HepG2 (cell line): ENCODE data around the gene CSTPP1. TPM values are rescaled to one million over a fixed set of nuclear protein-coding genes. Genes with fewer than 3 reads are reported as not detected.

Experiments
- ATAC-seq: fragments of 200-7000 bp; cut with Tn5 transposase; 3 replicates; pipeline ENCODE4 v1.9.1; 2020; ENCODE audit warnings: mild to moderate bottlenecking, moderate library complexity
- BruUV-seq: library from RNA; stranded (reverse); fragments of 400-500 nt; replicated peaks from 2 replicates; lab custom pipeline; 2021; lab: Mats Ljungman, UMichigan
- CTCF ChIA-PET: fragments of 300-600 bp; formaldehyde crosslinking; extraction: SDS; loops from one replicate; lab custom pipeline; 2021; ENCODE audit warnings: low total read pairs, inconsistent platforms, low intra/inter-chr PET ratio; lab: Yijun Ruan, JAX
- POLR2A ChIA-PET: fragments of 350-600 bp; sonication (Branson Sonifier 250); formaldehyde crosslinking; loops from one replicate; lab custom pipeline; 2020; ENCODE audit warnings: antibody characterized with exemption, inconsistent platforms; lab: Yijun Ruan, JAX
- DNase-seq: peaks from one replicate; pipeline ENCODE4 v3.0.0-alpha.2; 2015; ENCODE audit warnings: low spot score
- FAIRE-seq: peaks from 3 replicates; lab custom pipeline; 2011; peaks lifted over from hg19 to GRCh38; lab: Jason Lieb, UNC
- H2AFZ ChIP-seq: one replicate; pipeline ENCODE4 v1.6.1; 2011; ENCODE audit warnings: low read length, inconsistent platforms
- H3K27ac ChIP-seq: fragments of 300-600 bp; 3 replicates; pipeline ENCODE4 v1.8.0; 2011; ENCODE audit warnings: mixed run types, mild to moderate bottlenecking, mixed read lengths, low read length, inconsistent platforms; ENCODE audit not compliant: insufficient read depth; ENCODE audit errors: extremely low read length
- H3K27me3 ChIP-seq, 2 experiments: fragments of 200-600 bp in 1 of 2; 2 replicates in 1 of 2; 3 replicates in 1 of 2; pipeline versions ENCODE4 v1.6.0 to v1.8.0; 2011; ENCODE audit warnings: low read length in 2 of 2, mild to moderate bottlenecking in 2 of 2, moderate library complexity in 2 of 2, inconsistent platforms in 1 of 2; ENCODE audit not compliant: insufficient read depth in 2 of 2, control insufficient read depth in 1 of 2
- H3K36me3 ChIP-seq, 2 experiments: fragments of 200-600 bp in 1 of 2; replicated peaks in 1 of 2; 2 replicates in 1 of 2; 3 replicates in 1 of 2; pipeline versions ENCODE4 v1.5.1 to v1.8.0; 2011; ENCODE audit warnings: low read length in 2 of 2, inconsistent platforms in 1 of 2; ENCODE audit not compliant: insufficient read depth in 2 of 2, control insufficient read depth in 1 of 2
- H3K4me1 ChIP-seq: 2 replicates; pipeline ENCODE4 v1.5.1; 2012; ENCODE audit warnings: low read length, inconsistent platforms; ENCODE audit not compliant: insufficient read depth
- H3K4me2 ChIP-seq: 2 replicates; pipeline ENCODE4 v1.6.0; 2011; ENCODE audit warnings: low read depth, low read length, inconsistent platforms
- H3K4me3 ChIP-seq, 3 experiments: fragments of 200-600 bp in 1 of 3; sonication (generic), shearing (Covaris generic) in 1 of 3; replicated peaks in 1 of 3; 2 replicates each; pipeline ENCODE4 v1.5.1; 2011 to 2016; ENCODE audit warnings: low read length in 3 of 3, inconsistent platforms in 2 of 3, low read depth in 2 of 3, mild to moderate bottlenecking in 2 of 3, control low read depth in 1 of 3, mixed read lengths in 1 of 3; ENCODE audit not compliant: insufficient read depth in 1 of 3
- H3K79me2 ChIP-seq: one replicate; pipeline ENCODE4 v1.6.1; 2011; ENCODE audit warnings: low read length, inconsistent platforms; ENCODE audit not compliant: insufficient read depth
- H3K9ac ChIP-seq: 2 replicates; pipeline ENCODE4 v1.6.0; 2011; ENCODE audit warnings: mild to moderate bottlenecking, low read depth, low read length, inconsistent platforms; ENCODE audit not compliant: insufficient read depth
- H3K9me3 ChIP-seq: 2 replicates; pipeline ENCODE4 v1.5.1; 2012; ENCODE audit warnings: mild to moderate bottlenecking, low read length
- H4K20me1 ChIP-seq: 2 replicates; pipeline ENCODE4 v1.6.0; 2011; ENCODE audit warnings: inconsistent platforms, mild to moderate bottlenecking, low read length, moderate library complexity; ENCODE audit not compliant: insufficient read depth
- EED ChIP-seq: sonication (generic); formaldehyde crosslinking; IDR thresholded peaks from 2 replicates; pipeline ENCODE4 v1.5.0; 2020; ENCODE audit warnings: mild to moderate bottlenecking, missing genetic modification reagents
- FLYWCH1 ChIP-seq: sonication (generic); formaldehyde crosslinking; IDR thresholded peaks from 2 replicates; pipeline ENCODE4 v1.8.1; 2023; ENCODE audit warnings: mild to moderate bottlenecking, missing genetic modification reagents
- FOXP1 ChIP-seq, 2 experiments: fragments of 450-650 bp in 1 of 2; IDR thresholded peaks; 2 replicates each; pipeline ENCODE4 v1.6.1; 2017 to 2018; ENCODE audit warnings: antibody characterized with exemption in 1 of 2
- HBP1 ChIP-seq: IDR thresholded peaks from 2 replicates; pipeline ENCODE4 v1.6.1; 2016; ENCODE audit warnings: low read depth, control low read depth
- HIVEP1 ChIP-seq: sonication (generic); formaldehyde crosslinking; IDR thresholded peaks from 2 replicates; pipeline ENCODE4 v1.4.0; 2020; ENCODE audit warnings: mild to moderate bottlenecking, missing genetic modification reagents
- KDM6A ChIP-seq: IDR thresholded peaks from 2 replicates; pipeline ENCODE4 v1.6.1; 2016; ENCODE audit warnings: low read depth
- MIXL1 ChIP-seq: IDR thresholded peaks from 2 replicates; pipeline ENCODE4 v1.6.1; 2016
- NFATC3 ChIP-seq: sonication (generic); formaldehyde crosslinking; IDR thresholded peaks from 2 replicates; pipeline ENCODE4 v1.5.1; 2020; ENCODE audit warnings: mild to moderate bottlenecking, missing genetic modification reagents
- NR3C1 ChIP-seq: sonication (generic); formaldehyde crosslinking; IDR thresholded peaks from 2 replicates; pipeline ENCODE4 v1.4.0; 2020; ENCODE audit warnings: missing genetic modification reagents
- SALL2 ChIP-seq: sonication (generic); formaldehyde crosslinking; IDR thresholded peaks from 2 replicates; pipeline ENCODE4 v1.8.1; 2023; ENCODE audit warnings: mild to moderate bottlenecking, missing genetic modification reagents, inconsistent platforms
- SP4 ChIP-seq: sonication (generic); formaldehyde crosslinking; IDR thresholded peaks from 2 replicates; pipeline ENCODE4 v1.8.1; 2023; ENCODE audit warnings: mild to moderate bottlenecking, missing genetic modification reagents
- TEAD3 ChIP-seq: optimal IDR thresholded peaks from 2 replicates; pipeline ENCODE3; 2016; ENCODE audit warnings: borderline replicate concordance
- TEF ChIP-seq: sonication (generic); formaldehyde crosslinking; IDR thresholded peaks from 2 replicates; pipeline ENCODE4 v1.5.0; 2020; ENCODE audit warnings: missing genetic modification reagents
- ZBTB7B ChIP-seq: sonication (generic); formaldehyde crosslinking; IDR thresholded peaks from 2 replicates; pipeline ENCODE4 v1.4.0; 2020; ENCODE audit warnings: missing genetic modification reagents
- ZEB1 ChIP-seq: IDR thresholded peaks from 2 replicates; pipeline ENCODE4 v1.6.1; 2012; ENCODE audit warnings: mild to moderate bottlenecking, low read depth, inconsistent platforms; ENCODE audit not compliant: insufficient replicate concordance
- ZNF383 ChIP-seq: sonication (generic); formaldehyde crosslinking; IDR thresholded peaks from 2 replicates; pipeline ENCODE4 v1.4.0; 2020; ENCODE audit warnings: missing genetic modification reagents, mild to moderate bottlenecking, borderline replicate concordance
- ZNF432 ChIP-seq: sonication (generic); formaldehyde crosslinking; IDR thresholded peaks from 2 replicates; pipeline ENCODE4 v1.5.0; 2020; ENCODE audit warnings: missing genetic modification reagents, mild to moderate bottlenecking, borderline replicate concordance
- ZNF580 ChIP-seq: IDR thresholded peaks from 2 replicates; pipeline ENCODE4 v1.6.1; 2016; ENCODE audit warnings: low read depth, borderline replicate concordance
- WGBS: methylation state at CpG from one replicate; pipeline ENCODE4 v1.1.6; 2017; ENCODE audit warnings: low lambda C conversion rate; 5-methylcytosine and 5-hydroxymethylcytosine counted together
- in situ Hi-C: cut with HindIII; loops from 2 replicates; pipeline ENCODE4 v1.10.0; 2017; ENCODE audit warnings: low pct_unique_long_range_greater_than_20kb; ENCODE audit not compliant: extremely low pct_ligation_motif_present
- intact Hi-C: fragments of 100-400 bp; cut with micrococcal nuclease; formaldehyde crosslinking; loops from one replicate; pipeline ENCODE4 v1.10.0; 2022; ENCODE audit not compliant: unreplicated experiment
- polyA plus RNA-seq, 8 experiments: library from polyadenylated mRNA; depleted of rRNA in 3 of 8; stranded (reverse) in 7 of 8; unstranded in 1 of 8; fragments of >200 nt; fragmentation: Illumina TruSeq in 4 of 8; extraction: Trizol in 4 of 8; gene quantifications; 2 replicates each; pipeline versions ENCODE4 v1.2.1 to v1.2.3, GENCODE V29; 2011 to 2016; ENCODE audit warnings: low read depth in 4 of 8, missing spikeins in 1 of 8, mixed read lengths in 1 of 8; ENCODE audit not compliant: insufficient read depth in 1 of 8
- total RNA-seq, 5 experiments: library from RNA; depleted of rRNA; stranded (reverse); fragments of >200 nt; fragmentation: Illumina TruSeq; extraction: Trizol; gene quantifications; 2 replicates each; pipeline ENCODE4 v1.2.3, GENCODE V29; 2016; ENCODE audit warnings: low read depth in 1 of 5

The CSTPP1 gene
- total and polyA plus RNA-seq, 2 of the 13 experiments (the other 11 are each of a cell fraction or from before 2014, with no cell fraction given) = 12.3 to 14.6 TPM

- peaks cover 32% of the 10 kb centered on the region for H3K4me1 ChIP-seq
- WGBS = 79% methylated on average over 2 of the region's 2 CpGs
- FAIRE-seq (no peak), ATAC-seq (no peak), DNase-seq (no peak)
- no peak overlapping the region for H3K4me3 ChIP-seq
- TF ChIP-seq SALL2 (CRISPR knock-in tag) (no peak), EED (CRISPR knock-in tag) (no peak), TEF (no peak), ZNF432 (CRISPR knock-in tag) (no peak), ZNF383 (no peak), NR3C1 (CRISPR knock-in tag) (no peak)
- POLR2A ChIA-PET = no interaction called here
- no TSS peak for BruUV-seq
- H3K79me2 ChIP-seq = no peaks in the 10 kb centered on the region
- H3K27ac ChIP-seq = no peak overlapping the region
- no peak overlapping the region for H2AFZ ChIP-seq
- intact Hi-C loops (loop anchor here (2.0 kb wide), 1 partner anchor 14 kb away; no protein-coding TSS in a partner anchor), in situ Hi-C loops (no loop called here)
- no peaks in the 10 kb centered on the region for H3K36me3 ChIP-seq
- no peaks in the 10 kb centered on the region for H4K20me1 ChIP-seq
- peak overlapping the region; percentile 52; the same call in 1 of the 2 replicates for H3K4me2 ChIP-seq
- H3K9ac ChIP-seq = no peak overlapping the region
- CTCF ChIA-PET = no interaction called here
- no peaks in the 10 kb centered on the region for H3K9me3 ChIP-seq
- no peaks in the 10 kb centered on the region for H3K27me3 ChIP-seq
Observed at GRCh38 chr11:46984548-46984947, 48.0 kb downstream of the CSTPP1 start.

GRCh38 chr11:46984987-46985386 is 48.4 kb downstream of the CSTPP1 start:
- H3K27ac ChIP-seq = peak overlapping the region; percentile 56
- intact Hi-C loops (loop anchor here (1.0 to 2.0 kb wide), 3 partner anchors 8 to 168 kb away; no protein-coding TSS in a partner anchor), in situ Hi-C loops (no loop called here)
- peak overlapping the region in 1 of 3 experiments; percentile 4; a peak in 2 of 6 replicates for H3K4me3 ChIP-seq
- H3K9me3 ChIP-seq = no peaks in the 10 kb centered on the region
- H4K20me1 ChIP-seq = no peaks in the 10 kb centered on the region
- peak; percentile 51 for FAIRE-seq
- H3K27me3 ChIP-seq = no peaks in the 10 kb centered on the region
- H3K4me1 ChIP-seq = peaks cover 32% of the 10 kb centered on the region
- peak overlapping the region; percentile 52 for H3K4me2 ChIP-seq
- ChIA-PET CTCF (no interaction called here), POLR2A (interaction anchor here (0.7 kb wide), 1 partner anchor 20 kb away, joined by 3 read pairs; no protein-coding TSS in a partner anchor)
- no TSS peak for BruUV-seq
- no peak overlapping the region for H3K9ac ChIP-seq
- WGBS = 2% methylated on average over 4 of the region's 4 CpGs
- peak; percentile 84 for DNase-seq
- H2AFZ ChIP-seq = no peak overlapping the region
- no peaks in the 10 kb centered on the region for H3K36me3 ChIP-seq
- H3K79me2 ChIP-seq = no peaks in the 10 kb centered on the region
- ATAC-seq = peak; percentile 94
- no peak for TF ChIP-seq HIVEP1 (CRISPR knock-in tag)
- peak; percentile 87 for TF ChIP-seq TEAD3 (CRISPR knock-in tag)
- 0 out of 2 replicates have a peak, but pooled peaks have one; percentile 56 for TF ChIP-seq KDM6A (CRISPR knock-in tag)
- TF ChIP-seq MIXL1 (CRISPR knock-in tag) = peak; percentile 78; the same call in 1 of the 2 replicates
- no peak for TF ChIP-seq FLYWCH1 (CRISPR knock-in tag)
- TF ChIP-seq ZEB1 = peak; percentile 43
- no peak for TF ChIP-seq FOXP1 (IDR thresholded peaks at IDR 0.05)
- TF ChIP-seq FOXP1 (CRISPR knock-in tag; IDR thresholded peaks at IDR 0.05) = peak; percentile 69; the same call in 1 of the 2 replicates
- no peak for TF ChIP-seq SP4 (CRISPR knock-in tag)
- peak; percentile 75 for TF ChIP-seq ZBTB7B (CRISPR knock-in tag)
- TF ChIP-seq ZNF580 (CRISPR knock-in tag) = peak; percentile 57; the same call in 1 of the 2 replicates
- TF ChIP-seq NFATC3 (CRISPR knock-in tag) = no peak
- TF ChIP-seq HBP1 (CRISPR knock-in tag) = no peak
